ENCODE data around the gene CAPN13.

Gene CAPN13

GRCh38 chr2:30756971-30757370 lies 50.3 kb downstream of the CAPN13 start:
- DNase-seq (ENCODE audit: low spot score): no peak
- TF ChIP-seq, protein P1, sequence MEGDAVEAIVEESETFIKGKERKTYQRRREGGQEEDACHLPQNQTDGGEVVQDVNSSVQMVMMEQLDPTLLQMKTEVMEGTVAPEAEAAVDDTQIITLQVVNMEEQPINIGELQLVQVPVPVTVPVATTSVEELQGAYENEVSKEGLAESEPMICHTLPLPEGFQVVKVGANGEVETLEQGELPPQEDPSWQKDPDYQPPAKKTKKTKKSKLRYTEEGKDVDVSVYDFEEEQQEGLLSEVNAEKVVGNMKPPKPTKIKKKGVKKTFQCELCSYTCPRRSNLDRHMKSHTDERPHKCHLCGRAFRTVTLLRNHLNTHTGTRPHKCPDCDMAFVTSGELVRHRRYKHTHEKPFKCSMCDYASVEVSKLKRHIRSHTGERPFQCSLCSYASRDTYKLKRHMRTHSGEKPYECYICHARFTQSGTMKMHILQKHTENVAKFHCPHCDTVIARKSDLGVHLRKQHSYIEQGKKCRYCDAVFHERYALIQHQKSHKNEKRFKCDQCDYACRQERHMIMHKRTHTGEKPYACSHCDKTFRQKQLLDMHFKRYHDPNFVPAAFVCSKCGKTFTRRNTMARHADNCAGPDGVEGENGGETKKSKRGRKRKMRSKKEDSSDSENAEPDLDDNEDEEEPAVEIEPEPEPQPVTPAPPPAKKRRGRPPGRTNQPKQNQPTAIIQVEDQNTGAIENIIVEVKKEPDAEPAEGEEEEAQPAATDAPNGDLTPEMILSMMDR (IDR thresholded peaks at IDR 0.05; ENCODE audit: extremely low read depth, missing control alignments): no peak

DNA sequence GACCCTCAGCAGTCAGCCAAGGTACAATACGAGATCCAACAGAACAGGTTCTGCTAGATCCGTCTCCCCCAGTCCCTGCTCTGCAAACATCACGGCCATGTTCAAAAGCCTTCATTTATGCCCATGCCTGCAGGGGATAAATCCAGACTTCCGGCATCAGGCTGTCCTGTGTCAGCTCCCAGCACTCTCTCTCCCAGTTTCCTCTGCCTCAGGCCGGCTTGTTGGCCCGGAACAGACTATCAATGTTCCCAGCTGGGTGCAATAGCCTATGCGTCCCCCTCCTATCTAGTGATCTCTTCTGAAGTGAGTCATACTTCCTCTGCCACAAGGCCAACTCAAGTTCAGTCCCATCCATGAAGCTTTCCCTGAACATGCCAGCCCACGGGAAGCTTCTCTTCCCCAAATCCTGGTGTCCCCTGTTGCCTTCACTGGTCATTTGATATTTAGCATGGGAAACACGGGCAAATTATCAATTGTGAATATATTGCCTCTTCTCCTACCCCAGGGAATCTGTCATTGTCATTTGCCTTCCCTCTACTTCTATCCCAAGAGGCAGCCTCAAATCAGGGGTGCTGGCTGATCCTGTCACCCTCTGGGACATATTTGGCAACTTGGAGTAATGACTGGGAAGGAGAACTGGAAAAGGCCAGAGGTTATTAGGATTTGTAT lies 51.1 kb downstream of the CAPN13 start:
- TF ChIP-seq, protein P1 (IDR thresholded peaks at IDR 0.05; ENCODE audit: extremely low read depth, missing control alignments): no peak
- no peak for DNase-seq (ENCODE audit: low spot score)

DNA sequence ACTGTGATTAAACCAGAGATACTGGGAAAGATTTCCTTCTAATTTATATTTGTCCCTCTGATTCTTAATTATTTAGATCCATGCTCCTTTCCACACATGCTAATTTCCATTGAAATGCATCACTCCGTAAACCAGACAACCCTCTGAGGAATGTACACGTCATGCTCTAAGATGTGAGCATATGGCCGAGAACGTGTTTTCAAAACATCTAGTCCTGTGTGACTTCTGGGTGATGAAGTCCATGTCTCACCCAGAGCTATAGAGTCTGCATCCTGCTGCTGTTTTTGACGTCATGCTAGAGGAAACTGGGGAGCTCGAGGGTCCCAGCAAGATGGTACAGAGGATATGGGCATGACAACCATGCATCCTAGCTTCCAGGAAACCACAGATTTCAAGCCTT lies 53.6 kb downstream of the CAPN13 start:
- DNase-seq (ENCODE audit: low spot score): no peak
- TF ChIP-seq, protein P1 (IDR thresholded peaks at IDR 0.05; ENCODE audit: extremely low read depth, missing control alignments): no peak

- DNase-seq (ENCODE audit: low spot score): no peak
- TF ChIP-seq, protein P1 (IDR thresholded peaks at IDR 0.05; ENCODE audit: extremely low read depth, missing control alignments): no peak
Measured at GRCh38 chr2:30752811-30753210, 54.4 kb downstream of the CAPN13 start.

GRCh38 chr2:30747206-30747605 lies 60.0 kb downstream of the CAPN13 start:
- DNase-seq (ENCODE audit: low spot score): no peak
- TF ChIP-seq, protein P1 (IDR thresholded peaks at IDR 0.05; ENCODE audit: extremely low read depth, missing control alignments): no peak

DNA sequence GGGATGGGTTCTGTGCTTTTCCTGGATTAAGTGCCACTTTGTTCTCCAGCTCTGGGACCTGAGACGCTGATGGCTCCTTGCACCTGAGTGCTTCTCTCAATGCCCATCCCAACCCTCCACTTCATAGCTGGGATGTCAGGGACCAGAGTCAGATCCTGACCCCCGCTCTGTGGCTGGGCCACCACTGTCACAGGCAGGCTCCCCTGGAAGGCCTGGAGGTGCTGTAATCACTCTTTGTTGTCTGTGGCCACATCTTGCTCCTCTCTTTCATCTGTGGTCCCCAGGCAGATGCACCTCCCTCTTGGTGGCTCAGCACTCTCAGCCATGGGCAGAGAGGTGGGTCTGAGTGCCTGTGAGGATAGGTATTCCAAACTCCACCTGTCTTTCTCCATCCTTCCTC lies 62.4 kb downstream of the CAPN13 start:
- no peak for DNase-seq (ENCODE audit: low spot score)
- TF ChIP-seq, protein P1 (IDR thresholded peaks at IDR 0.05; ENCODE audit: extremely low read depth, missing control alignments): no peak

- no peak for DNase-seq (ENCODE audit: low spot score)
- TF ChIP-seq, protein P1 (IDR thresholded peaks at IDR 0.05; ENCODE audit: extremely low read depth, missing control alignments): no peak
Measured at GRCh38 chr2:30741576-30741975, 65.7 kb downstream of the CAPN13 start.

Data from GM20000 (cell line).